Smooth muscle cell of the brain vasculature (primary cell): Measurements from ENCODE around the gene PRMT7.

Source experiments
- DNase-seq: peaks from one replicate; pipeline ENCODE4 v3.0.0-alpha.2; 2012; ENCODE audit warnings: low read depth, low spot score

Gene PRMT7

GRCh38 chr16:68310774-68311511 is at the start of gene PRMT7, which contains the start of gene SLC7A6OS:
Gene PRMT7, plus strand, starts transcription at chr16:68311019. Its CDS starts 4,961 bp downstream, at chr16:68315980.
Gene SLC7A6OS, minus strand, starts transcription at chr16:68310946. Its CDS starts 20 bp downstream, at chr16:68310926.
- DNase-seq, result peak; percentile 39

GRCh38 chr16:68263559-68264127 is 47.2 kb upstream of the PRMT7 start:
- DNase-seq, result no peak

- no peak for DNase-seq
Observed at GRCh38 chr16:68264128-68265077, 46.4 kb upstream of the PRMT7 start, which contains the start of gene SLC7A6. Gene SLC7A6, plus strand, starts transcription at chr16:68264526. Its CDS starts 10,201 bp downstream, at chr16:68274727.

GRCh38 chr16:68265078-68265920 is 45.5 kb upstream of the PRMT7 start:
- no peak for DNase-seq

- no peak for DNase-seq
Observed at GRCh38 chr16:68267612-68268405, 43.0 kb upstream of the PRMT7 start.

GRCh38 chr16:68269793-68270192 is 41.0 kb upstream of the PRMT7 start:
- DNase-seq, result no peak

GRCh38 chr16:68270353-68270752 is 40.5 kb upstream of the PRMT7 start:
- DNase-seq, result no peak

- no peak for DNase-seq
Observed at GRCh38 chr16:68272507-68273209, 38.2 kb upstream of the PRMT7 start.

- no peak for DNase-seq
Observed at GRCh38 chr16:68273459-68273858, 37.4 kb upstream of the PRMT7 start.

- no peak for DNase-seq
Observed at GRCh38 chr16:68273896-68274295, 36.9 kb upstream of the PRMT7 start.

GRCh38 chr16:68274441-68274840 is 36.4 kb upstream of the PRMT7 start:
- DNase-seq, result no peak

- DNase-seq, result no peak
Observed at GRCh38 chr16:68275611-68276191, 35.1 kb upstream of the PRMT7 start.

GRCh38 chr16:68276223-68276622 is 34.6 kb upstream of the PRMT7 start:
- no peak for DNase-seq

GRCh38 chr16:68279726-68280558 is 30.9 kb upstream of the PRMT7 start:
- no peak for DNase-seq

GRCh38 chr16:68281368-68282063 is 29.3 kb upstream of the PRMT7 start:
- DNase-seq, result no peak

- no peak for DNase-seq
Observed at GRCh38 chr16:68282064-68282452, 28.8 kb upstream of the PRMT7 start.

GRCh38 chr16:68283346-68283745 is 27.5 kb upstream of the PRMT7 start:
- no peak for DNase-seq
